ENCODE measurements around the gene PRR3.
"Not testable (repeated sequence)": the region's sequence is repeated elsewhere in the genome, so short reads cannot be mapped to it uniquely, and the experiment has no call there.

DNA sequence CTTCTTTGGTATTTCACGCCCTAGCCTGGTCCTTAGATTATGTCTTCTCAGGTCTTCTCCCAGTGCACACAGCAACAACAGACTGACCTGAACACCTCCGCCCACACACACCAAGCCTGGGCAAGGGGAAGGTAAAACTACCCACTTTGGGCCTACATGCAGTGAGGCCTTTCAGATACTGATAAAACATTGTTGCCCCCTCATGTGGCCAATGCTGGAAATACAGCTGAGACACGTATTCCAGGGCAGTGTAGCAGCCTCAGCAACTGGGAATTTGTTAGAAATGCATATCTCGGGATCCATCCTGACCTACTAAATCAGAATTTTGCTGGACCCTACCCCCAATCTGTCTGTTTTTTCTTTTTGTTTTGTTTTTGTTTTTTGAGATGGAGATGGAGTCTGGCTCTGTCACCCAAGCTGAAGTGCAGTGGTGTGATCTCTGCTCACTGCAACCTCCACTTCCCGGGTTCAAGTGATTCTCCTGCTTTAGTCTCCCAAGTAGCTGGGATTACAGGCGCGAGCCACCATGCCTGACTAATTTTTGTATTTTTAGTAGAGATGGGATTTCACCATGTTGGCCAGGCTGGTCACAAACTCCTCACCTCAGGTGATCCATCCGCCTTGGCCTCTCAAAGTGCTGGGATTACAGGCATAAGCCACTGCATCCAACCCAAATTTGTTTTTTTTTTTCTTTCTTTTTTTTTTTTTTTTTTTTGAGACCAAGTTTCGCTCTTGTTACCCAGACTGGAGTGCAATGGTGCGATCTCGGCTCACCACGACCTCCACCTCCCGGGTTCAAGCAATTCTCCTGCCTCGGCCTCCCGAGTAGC is 40.4 kb downstream of the PRR3 start:
- TF ChIP-seq, protein P1, sequence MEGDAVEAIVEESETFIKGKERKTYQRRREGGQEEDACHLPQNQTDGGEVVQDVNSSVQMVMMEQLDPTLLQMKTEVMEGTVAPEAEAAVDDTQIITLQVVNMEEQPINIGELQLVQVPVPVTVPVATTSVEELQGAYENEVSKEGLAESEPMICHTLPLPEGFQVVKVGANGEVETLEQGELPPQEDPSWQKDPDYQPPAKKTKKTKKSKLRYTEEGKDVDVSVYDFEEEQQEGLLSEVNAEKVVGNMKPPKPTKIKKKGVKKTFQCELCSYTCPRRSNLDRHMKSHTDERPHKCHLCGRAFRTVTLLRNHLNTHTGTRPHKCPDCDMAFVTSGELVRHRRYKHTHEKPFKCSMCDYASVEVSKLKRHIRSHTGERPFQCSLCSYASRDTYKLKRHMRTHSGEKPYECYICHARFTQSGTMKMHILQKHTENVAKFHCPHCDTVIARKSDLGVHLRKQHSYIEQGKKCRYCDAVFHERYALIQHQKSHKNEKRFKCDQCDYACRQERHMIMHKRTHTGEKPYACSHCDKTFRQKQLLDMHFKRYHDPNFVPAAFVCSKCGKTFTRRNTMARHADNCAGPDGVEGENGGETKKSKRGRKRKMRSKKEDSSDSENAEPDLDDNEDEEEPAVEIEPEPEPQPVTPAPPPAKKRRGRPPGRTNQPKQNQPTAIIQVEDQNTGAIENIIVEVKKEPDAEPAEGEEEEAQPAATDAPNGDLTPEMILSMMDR (IDR thresholded peaks at IDR 0.05; ENCODE audit: insufficient read depth, low read length), result peak; percentile 89
- TF ChIP-seq POLR2AphosphoS5 (IDR thresholded peaks at IDR 0.05; ENCODE audit: low read depth), result peak; percentile 35; the same call in 1 of the 2 replicates
- not testable (repeated sequence) for TF ChIP-seq SPI1 (IDR thresholded peaks at IDR 0.05; ENCODE audit: borderline replicate concordance, low read depth); GABPA (IDR thresholded peaks at IDR 0.05; ENCODE audit: low read depth)

Data from HL-60 (cell line).